Measurements from ENCODE around the gene TMC8.

TMC8 gene

DNA sequence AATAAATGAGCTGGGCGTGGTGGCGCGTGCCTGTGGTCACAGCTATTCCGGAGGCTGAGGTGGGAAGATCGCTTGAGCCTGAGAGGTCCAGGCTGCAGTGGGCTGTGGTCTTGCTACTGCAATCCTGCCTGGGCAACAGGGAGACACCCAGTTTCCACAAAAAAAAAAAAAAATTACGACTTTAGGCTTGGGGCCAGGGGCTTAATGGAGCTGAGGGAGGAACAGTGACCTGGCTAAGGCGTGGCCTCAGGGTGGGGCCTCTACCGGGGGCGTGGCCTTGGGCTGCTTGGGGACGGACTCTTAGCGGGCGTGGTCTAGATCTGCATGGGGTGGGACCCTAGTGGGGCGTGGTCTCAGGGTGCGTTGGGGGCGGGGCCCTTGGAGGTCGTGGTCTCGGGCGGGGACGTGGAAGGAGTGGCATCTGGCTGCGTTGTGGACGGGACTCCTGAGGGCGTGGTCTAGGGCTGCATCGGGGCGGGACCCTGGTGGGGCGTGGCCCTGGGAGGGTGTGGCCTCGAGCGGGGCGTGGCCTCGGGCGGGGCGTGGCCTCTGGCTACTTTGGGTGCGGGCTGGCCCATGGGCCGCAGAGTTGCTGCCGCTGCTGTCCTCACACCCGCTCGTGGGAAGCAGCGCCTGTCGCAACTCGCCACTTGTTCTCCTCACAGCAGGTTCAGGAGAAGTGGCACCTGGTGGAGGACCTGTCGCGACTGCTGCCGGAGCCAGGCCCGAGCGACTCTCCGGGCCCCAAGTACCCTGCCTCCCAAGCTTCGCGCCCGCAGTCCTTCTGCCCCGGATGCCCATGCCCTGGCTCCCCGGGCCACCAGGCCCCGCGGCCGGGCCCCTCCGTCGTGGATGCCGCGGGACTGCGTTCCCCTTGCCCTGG lies 9.8 kb downstream of the TMC8 start:
- Histone ChIP-seq H3K9me3 (ENCODE audit: severe bottlenecking) (no peaks in the 10 kb centered on the region), H3K4me3 (ENCODE audit: severe bottlenecking) (no peak overlapping the region), H3K36me3 (ENCODE audit: low read depth) (no peaks in the 10 kb centered on the region), H3K27me3 (ENCODE audit: insufficient read depth, poor library complexity, severe bottlenecking) (no peaks in the 10 kb centered on the region), H3K27ac (ENCODE audit: poor library complexity, severe bottlenecking) (peak overlapping the region; percentile 69), H3K4me1 (ENCODE audit: insufficient read depth, poor library complexity, severe bottlenecking) (peaks cover 34% of the 10 kb centered on the region)
- TF ChIP-seq, protein P1, sequence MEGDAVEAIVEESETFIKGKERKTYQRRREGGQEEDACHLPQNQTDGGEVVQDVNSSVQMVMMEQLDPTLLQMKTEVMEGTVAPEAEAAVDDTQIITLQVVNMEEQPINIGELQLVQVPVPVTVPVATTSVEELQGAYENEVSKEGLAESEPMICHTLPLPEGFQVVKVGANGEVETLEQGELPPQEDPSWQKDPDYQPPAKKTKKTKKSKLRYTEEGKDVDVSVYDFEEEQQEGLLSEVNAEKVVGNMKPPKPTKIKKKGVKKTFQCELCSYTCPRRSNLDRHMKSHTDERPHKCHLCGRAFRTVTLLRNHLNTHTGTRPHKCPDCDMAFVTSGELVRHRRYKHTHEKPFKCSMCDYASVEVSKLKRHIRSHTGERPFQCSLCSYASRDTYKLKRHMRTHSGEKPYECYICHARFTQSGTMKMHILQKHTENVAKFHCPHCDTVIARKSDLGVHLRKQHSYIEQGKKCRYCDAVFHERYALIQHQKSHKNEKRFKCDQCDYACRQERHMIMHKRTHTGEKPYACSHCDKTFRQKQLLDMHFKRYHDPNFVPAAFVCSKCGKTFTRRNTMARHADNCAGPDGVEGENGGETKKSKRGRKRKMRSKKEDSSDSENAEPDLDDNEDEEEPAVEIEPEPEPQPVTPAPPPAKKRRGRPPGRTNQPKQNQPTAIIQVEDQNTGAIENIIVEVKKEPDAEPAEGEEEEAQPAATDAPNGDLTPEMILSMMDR (IDR thresholded peaks at IDR 0.05; ENCODE audit: poor library complexity, severe bottlenecking): no peak
- ATAC-seq (ENCODE audit: low read depth) (peak; percentile 68), DNase-seq (ENCODE audit: low spot score) (peak; percentile 99)

DNA sequence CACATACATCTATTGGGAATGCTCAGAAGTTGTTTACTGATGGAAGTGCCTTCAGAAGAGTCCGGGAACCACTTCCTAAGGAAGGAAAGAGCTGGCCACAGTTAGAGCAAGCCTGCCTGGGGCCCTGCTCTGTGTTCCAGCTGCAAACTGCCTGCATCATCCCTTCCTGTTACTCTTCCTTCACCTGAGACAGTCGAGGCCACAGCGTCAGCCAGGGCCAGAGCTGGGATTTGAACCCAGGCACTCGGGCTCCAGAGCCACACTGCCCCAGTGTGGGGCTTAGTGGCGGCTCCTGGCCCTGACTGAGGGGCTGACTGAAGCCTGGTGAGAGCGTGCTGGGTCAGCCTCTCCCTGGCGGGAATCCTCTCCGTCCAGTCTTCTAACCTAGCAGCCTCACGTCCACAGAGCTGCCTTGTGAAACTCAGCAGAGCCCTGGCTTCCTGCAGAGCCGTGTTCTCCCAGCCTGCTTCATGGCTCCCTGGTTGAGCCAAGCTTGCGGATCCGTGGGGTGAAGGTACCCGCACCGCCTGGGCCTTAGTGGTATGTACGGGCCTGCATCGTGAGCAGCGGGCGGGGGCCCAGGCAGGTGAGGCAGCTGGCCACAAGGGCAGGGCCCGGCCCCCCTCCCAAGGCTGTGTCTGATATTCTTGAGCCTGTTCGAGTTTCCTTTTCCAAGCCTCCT lies 11.0 kb downstream of the TMC8 start:
- no peaks in the 10 kb centered on the region for H3K27me3 ChIP-seq (ENCODE audit: insufficient read depth, poor library complexity, severe bottlenecking)
- DNase-seq (ENCODE audit: low spot score): peak; percentile 66
- peak; percentile 33 for ATAC-seq (ENCODE audit: low read depth)
- TF ChIP-seq, protein P1 (IDR thresholded peaks at IDR 0.05; ENCODE audit: poor library complexity, severe bottlenecking): no peak
- peaks cover 34% of the 10 kb centered on the region for H3K4me1 ChIP-seq (ENCODE audit: insufficient read depth, poor library complexity, severe bottlenecking)
- no peaks in the 10 kb centered on the region for H3K36me3 ChIP-seq (ENCODE audit: low read depth)
- H3K4me3 ChIP-seq (ENCODE audit: severe bottlenecking): no peak overlapping the region
- peak overlapping the region; percentile 69 for H3K27ac ChIP-seq (ENCODE audit: poor library complexity, severe bottlenecking)
- H3K9me3 ChIP-seq (ENCODE audit: severe bottlenecking): no peaks in the 10 kb centered on the region

DNA sequence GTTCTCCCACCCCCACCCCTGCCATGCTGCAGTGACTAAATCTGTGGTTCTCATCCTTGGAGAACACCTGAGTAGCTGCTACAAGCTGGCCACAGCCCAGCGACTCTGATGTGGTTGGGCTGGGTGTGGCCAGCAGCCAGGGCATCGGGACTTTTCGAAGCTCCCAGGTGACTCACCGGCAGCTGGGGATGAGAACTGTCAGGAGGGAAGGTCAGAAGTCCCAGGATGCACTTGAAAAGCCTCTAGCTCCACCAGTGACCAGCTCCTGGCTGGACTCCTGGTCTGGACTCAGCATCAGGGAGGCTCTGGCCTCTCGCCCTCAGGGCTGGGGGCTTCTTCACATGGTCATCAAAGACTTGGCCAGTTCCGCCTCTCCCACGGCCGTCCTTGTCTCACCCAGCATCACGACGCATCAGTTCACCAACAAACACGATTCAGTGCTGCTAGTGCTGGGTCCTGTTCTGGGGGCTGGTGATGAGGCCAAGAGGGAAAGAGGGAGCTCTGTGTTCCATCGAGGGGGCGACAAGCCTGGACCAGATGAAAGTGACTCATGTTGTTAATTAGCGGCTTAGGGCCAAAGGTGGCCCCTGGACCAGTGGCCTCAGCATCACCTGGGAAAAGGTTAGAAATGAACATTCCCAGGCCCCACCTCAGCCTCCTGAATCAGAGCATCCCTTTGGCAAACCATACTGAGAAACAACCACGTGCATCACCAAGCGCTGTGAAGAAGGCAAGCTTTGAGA lies 11.7 kb downstream of the TMC8 start:
- H3K4me1 ChIP-seq (ENCODE audit: insufficient read depth, poor library complexity, severe bottlenecking): peaks cover 34% of the 10 kb centered on the region
- no peaks in the 10 kb centered on the region for H3K27me3 ChIP-seq (ENCODE audit: insufficient read depth, poor library complexity, severe bottlenecking)
- H3K36me3 ChIP-seq (ENCODE audit: low read depth): no peaks in the 10 kb centered on the region
- peak; percentile 98 for DNase-seq (ENCODE audit: low spot score)
- peak overlapping the region; percentile 69 for H3K27ac ChIP-seq (ENCODE audit: poor library complexity, severe bottlenecking)
- H3K9me3 ChIP-seq (ENCODE audit: severe bottlenecking): no peaks in the 10 kb centered on the region
- H3K4me3 ChIP-seq (ENCODE audit: severe bottlenecking): no peak overlapping the region
- TF ChIP-seq, protein P1 (IDR thresholded peaks at IDR 0.05; ENCODE audit: poor library complexity, severe bottlenecking): no peak
- peak; percentile 75 for ATAC-seq (ENCODE audit: low read depth)

DNA sequence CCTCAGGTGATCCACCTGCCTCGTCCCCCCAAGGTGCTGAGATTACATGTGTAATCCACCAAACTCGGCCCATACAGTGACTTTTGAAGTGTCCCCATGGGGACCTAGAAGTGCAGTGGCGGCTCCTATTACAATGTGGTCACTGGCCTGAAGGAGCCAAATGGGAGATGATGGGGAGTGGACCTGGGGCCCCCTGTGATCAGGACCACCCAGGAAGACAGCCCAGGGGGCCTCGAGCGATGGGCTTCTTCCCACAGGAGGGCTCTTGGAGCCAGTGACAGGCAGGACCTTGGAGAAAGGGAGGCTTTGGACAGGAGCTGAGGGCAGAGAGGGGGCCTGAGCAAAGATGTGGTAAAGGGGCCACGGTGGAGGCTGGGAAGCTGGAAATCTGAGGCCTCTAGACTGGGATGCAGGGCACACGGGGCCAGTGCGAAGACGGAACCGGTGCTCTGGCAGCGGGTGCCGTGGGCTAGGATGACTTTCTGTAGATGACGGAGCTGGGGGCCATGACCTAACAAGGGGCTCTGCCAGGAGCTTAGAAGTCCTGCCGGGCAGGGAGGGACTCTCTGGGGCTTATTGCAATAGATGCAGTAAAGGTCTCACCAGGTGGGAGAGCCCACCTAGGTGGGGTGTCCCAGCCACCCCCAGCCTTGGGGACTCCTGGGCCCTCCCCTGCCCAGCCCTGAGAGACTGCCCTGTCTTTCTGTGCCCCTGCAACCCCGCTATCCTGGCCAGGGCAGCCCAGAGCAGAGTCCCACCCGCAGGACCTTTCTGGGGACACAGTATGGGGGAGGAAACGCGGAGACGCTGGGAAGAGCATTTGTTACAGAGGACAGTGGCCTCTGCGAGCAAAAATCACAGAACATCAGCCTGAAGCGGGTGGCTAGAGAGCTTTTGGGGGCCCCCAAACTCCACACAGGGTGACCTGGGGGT lies 12.9 kb downstream of the TMC8 start:
- no peaks in the 10 kb centered on the region for H3K9me3 ChIP-seq (ENCODE audit: severe bottlenecking)
- no peaks in the 10 kb centered on the region for H3K36me3 ChIP-seq (ENCODE audit: low read depth)
- TF ChIP-seq, protein P1 (IDR thresholded peaks at IDR 0.05; ENCODE audit: poor library complexity, severe bottlenecking): no peak
- H3K4me3 ChIP-seq (ENCODE audit: severe bottlenecking): no peak overlapping the region
- ATAC-seq (ENCODE audit: low read depth) (no peak), DNase-seq (ENCODE audit: low spot score) (no peak)
- H3K27me3 ChIP-seq (ENCODE audit: insufficient read depth, poor library complexity, severe bottlenecking): no peaks in the 10 kb centered on the region
- peak overlapping the region; percentile 2 for H3K27ac ChIP-seq (ENCODE audit: poor library complexity, severe bottlenecking)
- H3K4me1 ChIP-seq (ENCODE audit: insufficient read depth, poor library complexity, severe bottlenecking): peaks cover 34% of the 10 kb centered on the region
